Eye (tissue), 1 donor: ENCODE data around the gene DDX47.
A peak's percentile ranks its signal among the peaks of the same experiment; 100 is the strongest.

Experiments used
- DNase-seq: peaks from one replicate; pipeline ENCODE4 v3.0.0-alpha.2; 2015

Gene DDX47

DNA sequence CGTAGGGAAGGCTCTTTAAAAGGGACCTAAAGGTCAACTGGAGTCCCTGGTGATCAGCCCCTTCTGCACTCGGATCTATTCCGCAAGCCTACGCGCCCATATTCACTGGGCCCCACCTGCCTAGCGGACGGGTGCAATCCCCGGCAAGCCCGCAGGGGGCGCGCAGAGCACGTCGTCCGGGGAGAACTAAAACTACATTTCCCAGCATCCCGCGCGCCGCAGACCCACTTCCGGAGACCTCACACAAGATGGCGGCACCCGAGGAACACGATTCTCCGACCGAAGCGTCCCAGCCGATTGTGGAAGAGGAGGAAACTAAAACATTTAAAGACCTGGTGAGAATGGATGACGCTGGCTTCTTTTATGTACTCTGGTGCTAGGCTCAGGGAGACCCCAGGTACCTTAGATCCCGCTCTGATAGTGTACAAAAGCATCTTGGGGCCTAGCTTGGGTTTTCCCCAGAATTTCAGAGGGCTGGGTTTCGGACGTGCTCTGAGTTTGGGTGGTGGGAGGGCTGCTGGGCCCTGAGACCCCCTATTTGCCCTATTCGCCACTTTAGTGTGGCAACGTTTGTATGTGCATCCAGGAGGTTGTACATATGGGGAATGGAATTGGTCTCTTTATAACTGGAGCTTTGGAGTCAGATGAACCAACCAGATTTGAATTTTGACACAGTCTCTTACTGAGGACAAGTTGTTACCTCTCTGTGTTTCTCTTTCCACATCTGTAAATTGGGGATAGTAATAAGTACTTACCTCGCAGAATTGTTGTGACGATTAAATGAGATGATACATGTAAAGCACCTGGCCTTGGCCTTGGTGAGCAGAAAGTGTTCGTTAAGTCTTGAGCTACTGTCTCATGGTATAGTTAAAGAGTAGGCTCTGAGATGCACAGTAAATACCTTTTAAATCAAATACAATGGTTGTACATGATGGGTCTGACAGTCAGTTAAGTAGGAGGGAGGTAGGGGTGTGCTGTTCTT, at the start of gene DDX47:
Gene DDX47, plus strand, starts transcription at position 227 of the 982 bp plus-strand sequence. Its CDS starts 22 bp downstream, at position 249.
- peak; percentile 98 for DNase-seq

DNA sequence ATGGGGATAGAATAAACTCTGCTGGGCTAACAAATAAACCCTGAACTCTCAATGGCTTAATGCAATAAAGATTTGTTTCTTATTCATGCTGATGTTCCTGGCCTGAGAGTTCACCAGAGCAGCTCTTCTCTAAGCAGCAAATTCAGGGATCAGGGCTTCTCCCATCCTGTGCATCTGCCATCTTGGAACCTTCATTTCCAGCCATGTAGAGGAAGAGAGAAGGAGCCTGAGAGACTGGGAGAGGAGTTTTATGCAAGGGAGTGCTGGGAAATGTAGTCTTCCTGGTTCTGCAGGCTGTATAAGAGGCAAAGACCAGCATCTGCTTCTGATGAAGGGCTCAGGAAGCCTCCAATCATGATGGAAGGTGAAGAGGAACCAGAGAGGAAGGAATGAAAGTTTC, 48.3 kb upstream of the DDX47 start:
- DNase-seq: no peak

DNA sequence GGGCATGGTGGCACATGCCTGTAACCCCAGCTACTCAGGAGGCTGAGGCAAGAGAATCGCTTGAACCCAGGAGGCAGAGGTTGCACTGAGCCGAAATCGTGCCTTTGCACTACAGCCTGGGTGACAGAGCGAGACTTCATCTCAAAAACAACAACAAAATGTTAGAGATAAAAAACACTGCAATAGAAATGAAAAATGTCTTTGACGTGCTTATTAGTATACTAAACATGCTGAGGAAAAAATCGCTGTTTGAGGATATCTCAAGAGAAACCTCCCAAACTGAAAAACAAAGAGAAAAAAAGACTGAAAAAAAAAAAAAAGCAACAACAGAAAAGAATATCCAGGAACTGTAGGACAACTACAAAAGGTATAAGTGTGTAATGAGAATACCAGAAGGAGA, 42.9 kb upstream of the DDX47 start:
- no peak for DNase-seq

DNA sequence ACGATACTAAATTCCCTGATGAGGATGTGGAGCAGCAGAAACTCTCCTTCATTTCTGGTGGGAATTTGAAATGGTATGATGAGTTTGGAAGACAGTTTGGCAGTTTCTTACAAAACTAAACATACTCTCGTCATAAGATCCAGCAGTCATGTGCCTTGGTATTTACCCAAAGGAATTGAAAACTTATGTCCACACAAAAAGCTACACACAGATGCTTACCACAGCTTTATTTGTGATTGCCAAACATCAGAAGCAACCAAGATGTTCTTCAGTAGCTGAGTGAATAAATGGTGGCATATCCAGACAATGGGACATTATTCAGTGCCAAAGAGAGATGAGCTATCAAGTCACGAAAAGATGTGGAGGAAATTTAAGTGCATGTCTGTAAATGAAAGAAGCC, 38.4 kb upstream of the DDX47 start:
- DNase-seq: no peak

DNA sequence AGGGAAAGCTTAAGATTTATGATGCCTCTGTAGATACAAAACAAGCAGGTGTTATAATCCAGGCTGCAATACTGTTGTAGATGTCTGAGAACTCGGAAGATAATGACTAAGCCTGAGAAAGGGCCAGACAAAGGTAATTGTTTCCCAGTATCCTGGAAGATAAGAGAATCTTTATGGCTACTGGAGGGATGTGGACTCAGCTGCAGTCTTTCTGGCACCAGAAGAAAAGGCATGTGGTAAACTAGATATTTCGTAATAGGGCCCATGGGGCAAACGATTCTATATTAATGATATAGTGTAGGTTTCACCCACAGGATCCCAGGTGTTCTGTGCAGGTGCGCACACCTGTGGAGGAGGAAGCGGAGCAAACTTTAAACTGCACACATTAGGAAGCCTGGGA, 36.9 kb upstream of the DDX47 start:
- no peak for DNase-seq

DNA sequence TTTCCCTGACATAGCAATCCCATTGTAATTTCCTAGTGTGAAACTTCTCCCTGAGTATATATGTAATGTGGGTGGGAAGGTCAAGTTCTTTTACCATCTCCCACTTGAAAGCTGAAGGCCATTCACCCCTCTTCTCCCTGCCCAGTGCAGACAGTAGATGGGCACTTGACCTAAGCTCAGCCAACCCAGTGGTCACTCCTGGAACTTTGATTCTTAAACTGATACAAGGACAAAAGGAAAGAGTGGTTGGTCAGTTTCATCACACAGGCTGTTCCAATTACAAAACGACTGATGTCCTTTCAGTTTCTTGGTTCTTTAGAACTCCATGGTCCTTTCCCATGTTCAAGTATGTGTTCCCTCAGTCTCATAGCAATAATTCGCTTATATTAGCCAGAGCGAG, 36.1 kb upstream of the DDX47 start:
- no peak for DNase-seq

DNA sequence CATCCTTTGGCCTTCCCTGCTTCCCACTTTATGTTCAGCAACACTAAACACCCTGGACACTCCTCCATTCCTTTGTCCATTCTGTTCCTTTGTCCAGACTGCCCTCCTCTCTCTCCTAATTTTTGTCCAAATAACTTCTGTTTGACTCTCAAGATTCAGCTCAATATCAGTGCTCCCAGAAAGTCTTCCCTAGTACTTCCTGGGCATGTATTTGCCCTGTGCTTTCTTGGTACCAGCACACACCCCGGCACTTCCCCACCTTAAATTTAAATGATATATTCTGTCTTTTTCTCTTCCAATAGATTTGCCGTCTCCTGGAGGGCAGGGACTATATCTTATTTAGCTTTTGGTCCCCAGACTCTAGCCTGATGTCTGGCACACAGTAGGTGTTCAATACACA, 34.1 kb upstream of the DDX47 start:
- DNase-seq: no peak

DNA sequence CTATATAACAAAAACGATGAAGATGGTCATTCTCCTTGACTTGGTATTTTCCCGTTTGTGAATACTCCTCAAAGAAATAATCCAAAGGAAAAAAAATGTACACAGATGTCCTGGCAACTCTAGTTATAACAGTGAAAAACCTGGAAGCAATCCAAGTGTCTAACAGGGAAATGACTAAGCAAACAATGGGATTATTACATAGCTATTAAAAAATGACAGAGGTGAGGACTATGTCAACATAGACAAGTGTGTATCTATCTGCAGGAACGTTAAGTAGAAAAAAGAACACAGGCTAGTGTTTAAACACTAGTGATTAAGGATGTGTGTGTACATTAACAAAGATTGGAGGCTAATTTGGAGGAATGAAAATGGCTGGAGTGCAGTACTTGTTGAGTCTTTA, 33.6 kb upstream of the DDX47 start:
- DNase-seq: peak; percentile 35

DNA sequence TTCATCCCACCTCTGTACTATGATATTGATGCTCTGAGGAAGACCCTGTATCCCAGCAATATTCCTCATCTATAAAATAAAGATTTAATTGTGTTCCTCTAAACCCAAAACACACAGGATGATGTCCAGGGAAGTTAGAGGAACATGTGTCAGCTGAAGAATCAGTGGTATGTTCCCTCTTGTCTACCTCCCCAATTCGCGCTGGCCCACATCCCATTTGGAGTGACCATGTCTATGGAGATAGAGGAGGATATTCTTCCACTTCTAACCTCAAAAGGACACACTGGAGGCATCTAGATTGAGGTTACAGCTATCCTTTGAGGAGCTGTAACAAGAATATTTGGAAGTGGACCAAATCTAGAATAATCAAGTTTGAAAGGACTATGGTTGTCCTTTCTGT, 29.0 kb upstream of the DDX47 start:
- DNase-seq: no peak

DNA sequence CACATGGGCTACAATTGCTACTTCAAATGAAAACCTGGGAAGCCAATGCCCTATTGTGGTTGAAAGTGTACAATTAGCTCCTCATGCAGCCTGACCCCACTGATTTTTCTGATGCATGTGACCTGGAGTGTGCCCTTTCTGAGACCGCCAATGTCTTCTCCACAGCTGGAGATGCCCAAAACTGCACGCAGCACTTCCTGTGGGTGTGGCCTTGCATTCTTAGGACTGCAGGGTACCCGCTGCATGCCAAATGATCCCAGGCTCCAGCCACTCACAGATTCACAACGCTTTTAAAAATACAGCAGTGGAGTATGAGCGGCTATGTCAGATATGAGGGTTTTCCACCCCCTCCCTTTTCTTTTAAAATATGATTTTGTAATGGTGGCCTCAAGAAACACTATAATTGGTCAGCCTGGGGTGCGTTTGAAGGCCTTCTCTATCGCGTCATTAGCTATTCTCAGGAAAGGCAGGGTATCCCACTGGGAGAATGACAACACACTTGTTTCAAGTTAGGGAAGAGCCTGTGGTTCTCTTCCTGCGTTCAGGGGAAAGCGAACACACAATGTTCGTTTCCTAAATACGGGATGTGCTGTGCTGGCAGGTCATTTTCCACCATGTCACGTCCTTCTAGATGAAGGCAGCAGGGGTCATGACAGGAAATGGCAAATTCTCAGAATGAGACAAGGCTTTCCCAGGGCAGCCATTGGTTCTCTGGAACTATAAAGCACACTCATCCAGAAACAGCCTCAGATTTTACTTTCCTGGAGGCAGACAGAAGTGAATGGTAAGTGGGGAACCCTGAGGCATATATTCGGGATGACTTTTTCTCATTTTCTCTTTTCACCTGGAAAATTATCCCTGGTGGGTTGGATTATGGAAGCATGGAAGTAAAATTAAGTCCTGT, 28.0 kb upstream of the DDX47 start, which contains the start of gene APOLD1:
Gene APOLD1, plus strand, starts transcription at position 749 of the 904 bp plus-strand sequence. Its CDS starts 33 bp downstream, at position 782.
- peak; percentile 27 for DNase-seq

DNA sequence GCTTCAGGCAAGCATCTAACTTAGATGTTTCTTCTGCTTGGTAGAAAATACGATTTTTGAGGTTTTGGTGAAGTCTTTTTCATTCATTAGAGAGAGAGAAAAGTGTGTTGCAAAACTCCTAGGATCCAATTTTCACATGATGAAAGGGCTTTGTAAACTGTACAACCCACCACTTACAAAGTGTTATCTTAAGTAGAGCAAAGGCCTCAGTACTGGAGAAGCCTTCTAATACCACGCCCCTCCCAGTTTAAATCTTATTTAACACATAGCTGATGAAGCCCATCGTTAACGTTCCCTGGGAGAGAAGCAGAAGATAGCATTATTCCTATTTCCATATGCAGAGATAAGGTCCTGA, 26.8 kb upstream of the DDX47 start:
- no peak for DNase-seq

DNA sequence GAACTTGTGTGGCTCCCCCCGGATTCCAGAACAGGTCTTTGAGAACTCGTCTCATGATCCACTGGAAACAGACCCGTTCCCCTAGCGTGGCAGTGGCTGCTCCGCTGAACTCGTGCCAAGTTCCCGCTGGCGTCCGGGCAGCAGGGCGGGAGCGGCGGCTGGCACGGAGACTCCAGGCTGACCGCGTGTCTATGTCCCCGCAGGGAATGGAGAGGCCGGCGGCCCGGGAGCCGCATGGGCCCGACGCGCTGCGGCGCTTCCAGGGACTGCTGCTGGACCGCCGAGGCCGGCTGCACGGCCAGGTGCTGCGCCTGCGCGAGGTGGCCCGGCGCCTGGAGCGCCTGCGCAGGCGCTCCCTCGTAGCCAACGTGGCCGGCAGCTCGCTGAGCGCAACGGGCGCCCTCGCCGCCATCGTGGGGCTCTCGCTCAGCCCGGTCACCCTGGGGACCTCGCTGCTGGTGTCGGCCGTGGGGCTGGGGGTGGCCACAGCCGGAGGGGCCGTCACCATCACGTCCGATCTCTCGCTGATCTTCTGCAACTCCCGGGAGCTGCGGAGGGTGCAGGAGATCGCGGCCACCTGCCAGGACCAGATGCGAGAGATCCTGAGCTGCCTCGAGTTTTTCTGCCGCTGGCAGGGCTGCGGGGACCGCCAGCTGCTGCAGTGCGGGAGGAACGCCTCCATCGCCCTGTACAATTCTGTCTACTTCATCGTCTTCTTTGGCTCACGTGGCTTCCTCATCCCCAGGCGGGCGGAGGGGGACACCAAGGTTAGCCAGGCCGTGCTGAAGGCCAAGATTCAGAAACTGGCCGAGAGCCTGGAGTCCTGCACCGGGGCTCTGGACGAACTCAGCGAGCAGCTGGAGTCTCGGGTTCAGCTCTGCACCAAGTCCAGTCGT, 26.2 kb upstream of the DDX47 start:
- DNase-seq: peak; percentile 93

DNA sequence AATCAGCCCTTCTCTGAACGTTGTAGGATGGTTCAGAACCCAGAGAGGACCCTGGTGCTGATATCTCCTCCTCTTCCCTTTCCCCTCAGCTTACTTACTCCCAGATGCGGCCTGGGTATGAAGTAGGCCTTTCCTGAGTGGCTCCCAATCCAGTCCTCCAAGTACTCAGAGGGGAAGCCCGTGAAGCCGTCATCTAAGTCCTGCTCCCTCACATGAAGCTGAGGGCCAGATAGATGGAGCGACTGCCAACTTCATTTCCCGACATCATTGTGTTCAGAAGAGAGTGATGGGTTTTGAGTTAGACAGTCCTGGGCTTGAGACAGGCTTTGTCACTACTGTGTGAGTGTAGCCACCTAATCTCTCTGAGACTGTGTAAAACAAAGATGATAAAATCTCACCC, 25.0 kb upstream of the DDX47 start:
- peak; percentile 24 for DNase-seq

DNA sequence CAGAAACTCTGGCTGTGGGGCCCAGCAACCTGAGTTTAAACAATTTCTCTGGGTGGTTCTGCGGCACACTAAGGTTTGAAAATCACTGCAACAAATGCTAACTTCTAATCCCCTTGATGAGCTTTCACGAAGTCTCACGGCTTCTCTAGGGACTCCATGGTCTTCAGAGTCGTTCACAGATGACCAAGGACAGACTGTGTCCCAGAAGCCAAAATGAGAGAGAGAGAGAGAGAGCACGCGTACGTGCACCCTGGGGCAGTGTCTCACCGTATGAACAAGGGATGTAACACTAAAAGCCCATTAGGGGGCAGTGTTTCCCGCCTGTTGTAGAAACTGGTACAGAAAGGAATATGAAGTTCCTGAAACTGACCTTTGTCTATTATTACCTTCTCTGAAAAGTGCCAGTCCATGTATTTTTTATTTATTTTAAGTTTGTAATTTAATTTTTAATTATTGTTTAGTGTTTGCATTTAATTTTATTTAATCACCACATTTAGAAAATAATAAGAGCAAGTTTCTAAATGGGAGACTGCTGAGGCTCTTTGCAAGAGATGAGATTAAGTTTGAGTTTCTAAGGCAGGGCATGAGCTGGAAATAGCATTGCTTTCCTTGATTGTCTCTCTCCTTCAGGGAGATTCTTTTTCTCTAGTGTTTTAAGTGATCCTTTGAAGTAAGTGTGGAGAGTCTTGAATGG, 24.3 kb upstream of the DDX47 start:
- peak; percentile 88 for DNase-seq

DNA sequence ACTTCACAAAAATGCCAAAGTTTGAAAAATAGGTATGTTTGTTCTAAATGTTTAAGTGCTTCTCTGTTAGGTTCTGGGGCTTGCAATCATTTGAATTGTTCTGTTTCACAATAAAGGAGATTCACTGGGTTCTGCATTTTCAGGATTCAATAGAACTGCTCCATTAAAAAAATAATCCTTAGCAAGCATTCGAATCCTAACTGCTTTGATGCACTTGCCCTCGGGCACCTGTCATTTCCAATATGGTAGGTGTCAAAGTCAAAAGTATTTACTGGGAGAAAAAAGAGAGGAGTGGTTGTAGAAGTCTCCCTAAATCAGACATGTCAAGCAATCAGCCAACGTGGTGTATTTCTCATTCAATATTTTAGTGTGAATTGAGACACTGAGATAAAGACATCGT, 22.2 kb upstream of the DDX47 start:
- no peak for DNase-seq

DNA sequence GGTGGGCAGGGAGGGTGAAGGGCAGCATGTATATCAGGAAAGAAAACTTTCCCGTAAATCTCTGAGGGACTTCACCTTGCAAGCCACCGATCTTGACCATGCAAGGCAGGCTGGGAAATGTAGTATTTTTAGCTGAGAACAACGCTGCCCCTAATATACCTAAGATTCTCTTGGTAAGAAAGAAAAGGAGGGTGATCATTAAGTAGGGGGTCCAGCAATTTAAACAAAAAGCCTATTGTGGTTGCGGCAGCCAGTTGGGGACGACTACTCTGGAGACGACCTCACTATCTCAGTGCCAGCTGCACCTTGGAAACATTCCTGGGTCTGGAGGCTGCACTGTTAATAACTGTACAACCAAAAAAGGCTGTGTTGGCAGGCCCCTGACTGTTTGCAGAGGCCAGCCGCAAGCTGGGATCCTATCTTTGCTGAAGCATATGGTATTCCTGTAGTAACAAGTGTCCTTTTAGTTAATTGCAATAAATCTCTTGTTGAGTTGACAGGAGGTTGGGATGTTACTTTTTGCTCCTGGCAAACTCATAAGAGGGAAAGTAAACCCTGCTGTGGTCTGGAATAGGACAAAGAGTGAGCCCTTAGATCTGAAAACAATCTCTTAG, 21.3 kb upstream of the DDX47 start:
- peak; percentile 57 for DNase-seq

DNA sequence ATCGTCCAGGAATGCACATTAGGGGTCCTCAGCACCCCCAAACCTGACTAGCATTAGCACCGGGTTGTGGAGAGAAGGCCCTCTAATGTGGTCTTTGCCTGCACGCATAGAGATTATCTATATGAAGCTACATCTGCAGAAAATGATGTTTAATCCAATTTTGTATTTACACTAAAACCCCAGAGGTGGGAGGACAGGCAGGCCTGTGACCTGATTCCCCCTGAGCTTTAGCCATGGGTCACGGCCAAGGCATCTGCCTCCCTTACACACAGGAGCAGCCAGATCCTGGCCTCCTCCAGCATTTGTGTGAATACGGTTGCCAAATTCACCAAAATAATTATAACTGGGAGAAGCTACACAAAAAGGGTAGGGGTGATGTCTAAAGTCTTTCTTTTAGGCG, 20.7 kb upstream of the DDX47 start:
- no peak for DNase-seq

DNA sequence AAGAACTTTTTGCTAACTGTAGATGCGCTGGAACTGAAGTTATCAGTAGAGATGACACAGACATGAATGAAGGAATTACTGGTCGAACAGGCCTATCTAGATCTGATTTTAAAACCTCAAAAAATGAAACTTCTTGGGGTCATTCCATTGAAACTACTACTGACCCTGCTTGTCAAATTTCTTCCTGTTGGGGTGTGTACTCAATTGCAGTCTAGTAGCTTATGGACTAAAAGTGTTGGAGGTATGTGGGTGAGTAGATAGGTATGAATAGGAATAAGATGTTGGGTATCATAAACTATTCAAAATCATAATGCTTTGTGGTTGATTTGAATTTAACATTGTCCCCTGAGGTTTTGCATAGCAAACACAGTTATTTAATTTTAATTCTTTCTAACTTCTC, 18.5 kb upstream of the DDX47 start:
- no peak for DNase-seq

DNA sequence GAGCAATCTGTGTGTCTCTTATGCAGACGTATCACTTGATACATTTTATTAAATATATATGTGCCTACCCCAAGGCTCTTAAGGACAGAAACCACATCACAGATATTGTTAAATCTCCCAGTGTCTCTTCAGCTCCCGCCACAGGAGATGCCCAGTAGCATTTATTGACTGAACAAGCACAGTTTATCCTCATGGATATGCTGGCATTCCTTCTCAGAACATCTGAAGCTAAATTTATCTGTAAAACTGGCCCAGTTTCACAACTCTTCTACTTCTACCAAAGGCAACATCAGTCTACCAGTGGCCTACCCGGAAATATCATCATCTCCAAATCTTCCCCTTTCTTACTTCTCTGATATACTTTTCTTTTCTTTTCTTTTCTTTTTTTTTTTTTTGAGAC, 17.0 kb upstream of the DDX47 start:
- DNase-seq: no peak

DNA sequence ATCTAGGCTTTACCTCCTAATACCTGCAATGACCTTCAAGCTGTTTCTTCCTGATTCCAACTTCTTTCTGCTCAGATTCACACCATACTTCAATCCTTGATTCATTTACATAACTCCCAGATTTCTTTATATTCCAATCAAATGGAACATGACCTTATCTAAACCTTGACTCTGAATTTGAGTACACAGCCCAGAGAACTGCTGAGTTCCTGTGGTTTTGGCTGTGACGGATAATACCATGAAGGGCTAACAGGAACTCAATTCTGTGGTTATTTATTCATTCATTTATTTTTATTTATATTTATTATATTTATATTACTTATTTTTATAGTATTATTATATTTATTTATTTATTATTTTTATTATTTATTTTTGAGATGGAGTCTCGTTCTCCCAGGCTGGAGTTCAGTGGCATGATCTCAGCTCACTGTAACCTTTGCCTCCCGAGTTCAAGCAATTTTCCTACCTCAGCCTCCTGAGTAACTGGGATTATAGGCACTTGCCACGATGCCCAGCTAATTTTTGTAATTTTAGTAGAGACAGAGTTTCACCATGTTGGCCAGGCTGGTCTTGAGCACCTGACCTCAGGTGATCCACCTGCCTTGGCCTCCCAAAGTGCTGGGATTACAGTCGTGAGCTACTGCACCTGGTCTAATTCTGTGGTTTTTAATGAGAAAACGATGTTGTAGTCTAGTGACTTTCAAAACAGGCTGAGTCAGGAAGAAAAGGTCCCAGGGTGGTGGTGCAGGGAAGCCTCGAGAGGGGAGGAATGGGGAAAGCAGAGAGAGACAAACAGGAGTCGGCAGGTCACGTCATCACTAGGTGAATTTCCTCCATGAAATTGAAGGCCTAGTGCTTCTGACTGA, 16.0 kb upstream of the DDX47 start:
- DNase-seq: no peak

DNA sequence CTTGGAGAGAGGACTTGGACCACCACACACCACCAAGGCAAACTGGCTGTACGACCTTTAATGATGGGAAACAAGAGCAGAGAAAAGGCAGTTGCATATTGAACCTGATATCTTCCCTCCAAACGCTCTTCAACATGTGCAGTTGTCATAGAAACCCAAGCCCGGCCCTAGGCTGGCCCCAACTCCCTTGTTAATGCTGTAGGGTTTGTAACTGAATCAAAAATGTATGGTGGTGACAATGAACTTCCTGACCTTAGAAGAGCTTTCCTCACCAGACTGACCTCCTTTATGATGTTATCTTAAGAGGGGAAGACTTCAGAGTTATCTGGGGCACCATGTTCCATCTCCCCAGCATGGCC, 15.4 kb upstream of the DDX47 start:
- no peak for DNase-seq
